Measurements from ENCODE around the gene PAPPA2. TPM values are rescaled to one million over a fixed set of nuclear protein-coding genes. Genes with fewer than 3 reads are reported as not detected.

Gene PAPPA2
- total RNA-seq, 1 donor from 2014 or later = 1.3 TPM

DNA sequence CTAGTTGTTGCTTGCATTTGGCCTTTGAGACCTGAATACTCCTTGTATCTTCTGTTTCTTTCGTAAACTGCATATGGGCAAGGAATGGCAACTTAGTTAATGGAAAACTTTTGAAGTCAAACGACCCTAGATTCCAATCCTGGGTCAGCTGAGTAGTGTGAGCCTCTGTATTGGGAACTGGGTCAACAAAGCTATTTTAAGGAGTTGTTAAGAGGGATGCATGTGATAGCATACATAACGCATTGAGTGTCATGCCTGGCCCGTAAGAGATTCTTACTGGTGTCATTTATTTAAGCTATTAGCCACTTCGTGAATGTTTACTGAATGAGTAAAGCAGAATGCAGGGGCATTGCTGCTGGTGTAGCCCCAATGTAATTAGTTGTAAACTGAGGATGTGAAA lies 340.1 kb downstream of the PAPPA2 start:
- peak; percentile 15 for DNase-seq (ENCODE audit: low read depth)

DNA sequence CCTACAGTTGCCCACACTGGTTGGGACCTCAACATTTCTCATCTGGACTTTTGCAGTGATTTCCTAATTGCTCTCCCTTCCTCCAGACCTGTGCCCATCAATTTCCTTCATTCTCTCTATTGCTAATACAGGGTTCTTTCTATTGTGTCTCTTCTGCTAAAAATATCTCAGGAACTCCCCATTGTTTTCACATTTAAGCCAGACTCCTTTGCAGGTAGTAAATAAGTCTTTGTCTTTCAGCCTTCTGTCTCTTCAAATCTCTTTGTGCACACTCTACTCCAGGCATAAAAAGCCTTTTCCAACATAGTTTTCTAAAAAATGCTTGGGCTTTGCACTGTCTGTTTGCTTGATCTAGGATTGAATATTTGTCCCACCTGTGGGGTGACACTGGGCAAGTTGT lies 340.6 kb downstream of the PAPPA2 start:
- no peak for DNase-seq (ENCODE audit: low read depth)

DNA sequence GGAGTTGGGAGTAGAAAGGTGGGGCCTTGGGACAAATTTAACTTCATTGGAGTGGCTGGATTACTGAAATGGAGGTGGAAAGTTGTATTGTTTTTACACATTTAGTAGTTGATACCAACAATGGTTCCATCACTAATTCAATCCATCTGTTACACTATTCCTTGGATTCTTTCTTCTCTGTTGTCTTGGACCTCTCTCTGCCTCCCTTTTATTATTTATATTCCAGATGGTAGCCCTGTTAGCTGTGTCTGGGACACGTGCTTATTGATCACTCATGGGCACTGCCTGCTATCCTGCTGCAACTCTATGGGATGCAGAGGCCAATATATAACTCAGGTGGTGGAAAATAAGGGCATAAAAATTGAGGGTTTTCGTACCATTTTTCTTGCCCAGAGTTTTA lies 346.3 kb downstream of the PAPPA2 start:
- no peak for DNase-seq (ENCODE audit: low read depth)

DNA sequence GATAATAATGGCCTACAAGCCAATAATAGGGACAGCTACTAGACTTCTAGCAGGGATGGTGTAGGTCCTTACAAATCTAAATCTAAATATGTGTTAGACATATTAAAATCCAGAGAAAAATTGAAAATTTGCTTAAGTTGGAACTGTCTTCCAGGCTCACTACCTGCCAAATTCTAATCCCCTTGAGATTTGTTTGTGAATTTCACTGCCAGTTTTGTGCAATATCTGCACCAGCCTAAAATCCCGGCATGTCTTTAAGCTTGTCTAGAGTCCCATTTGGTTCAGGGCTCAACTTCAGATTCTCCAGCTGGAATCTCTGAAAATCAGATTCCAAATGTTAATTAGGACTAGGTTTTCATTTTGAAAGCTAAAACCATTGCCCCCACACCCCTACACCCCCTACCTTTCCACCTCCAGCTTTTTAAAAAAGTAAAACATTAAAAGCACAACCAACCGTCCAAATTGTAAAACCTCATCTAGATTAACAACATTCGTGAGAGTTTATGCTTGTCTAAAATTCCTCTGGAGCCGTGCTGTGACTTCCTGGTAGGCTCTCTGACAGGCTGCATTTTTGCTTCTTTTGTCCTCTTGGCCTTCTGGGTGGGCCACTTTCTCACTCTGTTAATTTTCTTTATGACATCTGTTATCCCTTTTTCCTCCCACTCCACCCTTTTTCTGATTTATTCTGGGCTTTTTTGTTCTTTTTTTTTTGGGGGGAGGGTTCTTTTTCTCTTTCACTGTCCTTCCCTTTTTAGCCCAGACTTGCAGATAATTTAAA lies 348.7 kb downstream of the PAPPA2 start:
- no peak for DNase-seq (ENCODE audit: low read depth)

DNA sequence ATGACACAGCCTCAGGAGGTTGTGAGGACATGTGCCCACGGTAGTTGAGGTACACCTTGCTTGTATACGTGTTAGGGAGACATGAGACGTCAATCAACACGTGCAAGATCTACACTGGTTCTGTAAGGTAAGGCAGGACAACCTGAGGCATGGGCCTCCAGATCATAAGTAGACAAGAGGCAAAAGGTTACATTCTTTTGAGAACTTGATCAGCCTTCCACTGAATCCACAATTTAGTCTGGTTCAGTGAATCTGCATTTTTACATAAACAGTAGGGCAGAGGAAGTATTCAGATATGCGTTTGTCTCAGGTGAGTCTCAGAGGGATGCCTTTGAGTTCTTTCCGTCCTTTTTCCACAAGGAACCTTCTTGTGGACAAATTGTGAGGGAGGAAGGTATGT lies 352.6 kb downstream of the PAPPA2 start:
- DNase-seq (ENCODE audit: low read depth) = no peak

- no peak for DNase-seq (ENCODE audit: low read depth)
Measured at GRCh38 chr1:176816232-176816631, 353.3 kb downstream of the PAPPA2 start.

DNA sequence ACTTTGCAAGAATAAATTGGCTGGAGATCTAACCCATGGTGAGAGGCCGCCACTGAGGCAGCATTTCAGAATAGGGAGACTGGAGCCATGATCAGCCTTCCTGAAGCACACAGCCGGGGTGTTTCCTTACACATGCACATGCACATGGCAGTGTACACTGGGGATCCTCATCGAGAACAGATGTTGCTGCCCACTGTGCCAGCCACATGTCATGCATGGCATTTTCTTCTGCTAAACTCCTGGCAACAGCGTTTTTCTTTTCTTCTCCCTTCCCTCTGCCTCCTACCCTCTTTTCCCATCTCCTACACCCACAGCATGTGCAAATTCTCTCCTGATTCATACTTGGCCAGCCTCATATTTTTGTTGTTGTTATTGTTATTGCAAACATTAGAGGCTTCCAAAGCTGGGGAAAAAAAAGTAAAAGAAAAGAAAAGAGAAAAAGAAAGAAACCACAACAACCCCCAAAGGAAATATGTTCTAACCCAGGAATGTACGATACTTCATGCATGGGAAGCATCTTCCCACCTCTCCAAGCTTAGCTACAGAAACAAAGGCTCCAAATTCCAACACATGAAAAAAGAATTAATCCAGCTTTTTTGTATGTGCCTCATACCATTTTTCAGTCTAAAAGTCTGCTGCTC lies 357.5 kb downstream of the PAPPA2 start:
- DNase-seq (ENCODE audit: low read depth) = peak; percentile 19

DNA sequence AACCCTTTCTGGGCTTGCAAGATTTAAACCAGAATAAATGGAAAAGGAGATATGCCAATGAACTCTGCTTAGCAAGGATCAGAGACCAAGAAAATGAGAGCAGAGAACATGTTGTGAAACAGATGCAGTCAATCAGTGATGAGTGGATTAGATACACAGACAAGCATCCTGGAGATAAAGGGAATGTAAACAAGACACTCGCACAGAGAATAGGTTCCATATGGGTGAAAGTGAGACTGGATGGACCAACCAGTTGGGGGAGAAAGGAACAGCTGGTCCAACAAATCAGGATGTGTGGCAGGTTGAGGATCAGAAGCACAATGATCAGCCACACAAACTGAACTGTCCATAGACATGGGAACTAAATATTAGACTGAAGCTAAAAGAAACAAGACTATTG lies 363.3 kb downstream of the PAPPA2 start:
- no peak for DNase-seq (ENCODE audit: low read depth)

- no peak for DNase-seq (ENCODE audit: low read depth)
Measured at GRCh38 chr1:176829261-176829660, 366.3 kb downstream of the PAPPA2 start.

DNA sequence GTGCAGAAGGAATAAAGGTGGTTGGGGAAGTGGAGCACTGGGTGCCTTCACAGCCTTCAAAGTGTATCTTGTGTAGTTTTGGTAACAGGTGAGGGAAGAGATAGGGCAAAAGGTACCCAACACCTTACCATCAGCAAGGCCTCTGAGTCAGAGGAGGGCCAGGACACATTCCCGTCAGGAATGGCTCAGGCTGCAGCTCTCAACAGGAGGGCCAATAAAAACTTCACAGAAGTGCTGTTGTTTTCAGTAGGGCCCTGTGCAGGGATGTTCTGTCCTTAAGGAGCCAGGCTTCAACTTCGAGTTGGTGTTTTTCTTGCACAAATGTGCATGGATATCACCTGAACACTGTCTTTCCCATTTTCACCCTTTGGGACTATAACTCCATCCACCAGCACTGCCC lies 368.2 kb downstream of the PAPPA2 start:
- no peak for DNase-seq (ENCODE audit: low read depth)

- no peak for DNase-seq (ENCODE audit: low read depth)
Measured at GRCh38 chr1:176837708-176838107, 374.7 kb downstream of the PAPPA2 start.

GRCh38 chr1:176838276-176838995 lies 375.5 kb downstream of the PAPPA2 start:
- no peak for DNase-seq (ENCODE audit: low read depth)

DNA sequence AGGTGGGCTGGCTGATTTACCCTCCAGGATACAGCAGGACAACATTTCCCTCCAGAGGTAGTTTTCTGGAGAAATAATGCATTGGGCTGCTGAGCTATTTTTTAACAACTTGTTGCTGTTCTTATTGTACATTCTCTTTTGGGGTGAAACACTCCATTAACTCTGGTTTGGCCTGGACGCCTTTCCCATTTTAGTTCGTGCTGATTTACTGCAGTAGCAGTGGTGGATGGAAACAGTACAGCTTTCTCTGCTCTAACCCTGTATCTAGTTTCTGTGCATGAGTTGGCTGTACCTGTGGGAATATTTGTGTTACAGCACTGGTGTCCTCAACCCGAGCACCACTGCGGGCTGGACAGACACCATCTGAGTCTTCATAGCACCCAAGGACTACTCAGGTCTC lies 376.2 kb downstream of the PAPPA2 start:
- peak; percentile 28 for DNase-seq (ENCODE audit: low read depth)

DNA sequence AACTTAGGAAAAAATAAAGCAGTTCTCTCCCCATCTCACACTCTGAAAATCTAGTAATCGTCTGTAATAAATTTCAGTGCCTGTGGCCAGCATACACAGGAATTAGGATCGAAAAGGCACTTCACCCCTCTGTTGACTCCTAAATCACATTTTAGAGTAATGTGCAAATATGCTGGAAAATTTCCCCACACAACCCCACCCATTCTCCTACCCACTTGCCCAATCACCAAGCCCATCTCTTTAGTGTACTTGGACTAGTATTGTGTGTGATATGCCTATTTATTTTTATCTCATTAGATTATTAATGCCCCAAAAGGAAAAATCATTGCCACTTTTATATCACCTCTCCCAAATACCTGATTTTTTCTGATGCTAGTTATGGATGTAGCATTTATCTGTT lies 378.3 kb downstream of the PAPPA2 start:
- DNase-seq (ENCODE audit: low read depth) = no peak

DNA sequence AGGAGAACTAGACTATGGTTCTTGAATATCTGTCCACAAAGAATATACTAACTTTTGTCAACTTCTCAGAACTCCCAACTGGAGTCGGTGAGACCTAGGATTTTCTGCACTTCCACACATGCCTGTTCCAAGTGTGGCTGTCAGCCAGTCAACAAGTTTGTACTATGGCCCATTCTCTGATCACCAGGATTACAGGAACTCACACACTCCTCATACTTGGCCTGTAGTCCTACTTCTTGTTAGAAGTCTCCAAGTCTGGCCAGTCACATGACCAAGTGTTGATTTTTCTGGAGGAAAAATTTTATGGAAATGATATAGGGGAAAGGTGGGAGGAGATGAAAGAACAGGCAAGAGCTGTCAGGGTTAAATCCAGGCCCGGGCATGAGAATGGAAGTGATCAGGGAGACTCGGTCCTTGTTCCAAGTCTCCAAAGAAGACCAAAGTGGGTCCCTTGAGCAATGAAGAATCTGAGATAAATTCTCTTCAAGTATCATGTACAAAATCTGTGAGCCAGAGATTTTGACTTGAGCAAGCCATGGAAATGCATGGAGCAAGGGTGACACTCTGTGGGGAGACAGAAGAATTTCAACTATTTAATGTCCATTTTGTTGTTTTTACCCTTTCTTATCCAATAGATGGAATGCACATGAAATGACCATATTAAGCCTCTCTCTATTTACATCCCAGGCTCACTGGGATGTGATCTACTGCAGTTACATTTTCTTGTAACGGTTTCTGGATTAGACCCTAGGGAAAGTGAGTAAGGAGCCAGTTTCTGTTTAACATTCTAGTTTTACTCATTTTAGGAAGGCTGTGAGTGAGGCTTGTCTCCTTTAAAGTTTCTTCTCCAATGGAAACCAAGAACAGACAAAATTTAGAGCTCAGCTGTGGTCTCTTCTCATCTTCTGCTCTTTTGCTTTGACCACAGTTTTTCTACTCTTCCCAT lies 380.6 kb downstream of the PAPPA2 start:
- peak; percentile 60 for DNase-seq (ENCODE audit: low read depth)

DNA sequence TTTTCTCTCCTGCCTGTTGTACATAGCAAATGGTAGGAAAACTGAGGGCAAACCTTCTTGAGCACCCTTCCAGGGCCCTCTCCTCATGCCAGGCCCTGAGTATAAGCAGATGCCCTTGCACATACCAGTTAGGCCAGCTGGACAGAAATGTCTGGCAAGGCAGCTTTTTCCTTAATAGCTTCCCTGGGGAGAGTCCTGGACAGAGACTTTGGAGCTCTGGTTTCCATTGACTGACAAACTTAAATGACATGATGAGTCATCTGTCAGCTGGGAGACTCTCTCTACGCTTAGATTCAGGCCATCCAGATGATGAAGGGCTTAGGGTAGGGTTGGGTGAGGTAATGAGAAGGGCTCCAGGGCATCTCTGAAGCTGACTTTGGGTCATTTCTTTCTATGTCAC lies 384.1 kb downstream of the PAPPA2 start:
- no peak for DNase-seq (ENCODE audit: low read depth)

DNA sequence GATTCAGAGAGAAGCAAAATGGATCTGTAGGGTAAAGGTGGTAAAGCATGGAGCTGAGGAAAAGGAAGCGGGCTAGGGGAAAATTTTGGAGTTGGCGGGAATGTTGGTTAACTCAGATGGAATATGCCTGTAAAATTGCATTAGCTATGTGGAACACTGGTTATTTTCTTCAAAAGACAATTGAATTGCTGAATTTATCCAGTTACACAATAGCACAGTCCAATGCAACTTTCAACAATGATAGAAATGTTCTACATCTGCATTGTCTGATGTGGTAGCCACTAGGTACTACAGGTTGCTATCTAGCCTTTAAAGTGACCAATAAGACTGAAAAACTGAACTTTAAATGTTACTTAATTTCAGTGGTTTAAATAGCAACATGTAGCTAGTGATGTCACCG lies 386.3 kb downstream of the PAPPA2 start:
- no peak for DNase-seq (ENCODE audit: low read depth)

GRCh38 chr1:176850871-176851270 lies 387.9 kb downstream of the PAPPA2 start:
- DNase-seq (ENCODE audit: low read depth) = no peak

GRCh38 chr1:176852124-176852523 lies 389.1 kb downstream of the PAPPA2 start:
- no peak for DNase-seq (ENCODE audit: low read depth)

DNA sequence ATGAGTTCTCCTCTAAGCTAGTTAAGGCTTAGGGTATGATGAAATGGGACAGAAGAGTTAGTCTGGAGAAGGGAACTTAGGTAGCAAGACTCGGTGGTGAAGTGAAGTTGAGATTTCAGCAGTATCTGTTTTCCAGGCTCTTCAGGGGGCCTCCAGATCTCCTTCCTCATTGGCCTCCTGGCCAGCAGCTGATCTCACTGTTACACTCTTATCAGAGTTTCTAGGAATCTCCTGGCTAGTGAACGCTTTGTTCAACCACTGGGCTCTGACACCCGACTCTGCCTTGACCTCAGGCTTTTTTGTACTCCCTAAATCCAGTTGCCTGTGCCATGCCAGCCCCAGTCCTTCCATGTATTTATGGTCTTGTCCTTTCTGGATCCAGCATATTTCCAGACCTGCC lies 390.5 kb downstream of the PAPPA2 start:
- DNase-seq (ENCODE audit: low read depth) = no peak

GRCh38 chr1:176854121-176854520 lies 391.1 kb downstream of the PAPPA2 start:
- DNase-seq (ENCODE audit: low read depth) = no peak
